Keratinocyte (primary cell): ENCODE data around the gene SEC22A. TPM values are rescaled to one million over a fixed set of nuclear protein-coding genes. Genes with fewer than 3 reads are reported as not detected.

Experiments
- DNase-seq: peaks from one replicate; pipeline ENCODE4 v3.0.0-alpha.2; 2011; ENCODE audit warnings: low read depth, missing footprints, low spot score
- FAIRE-seq: peaks from 2 replicates; lab custom pipeline; 2011; peaks lifted over from hg19 to GRCh38; lab: Jason Lieb, UNC
- H2AFZ ChIP-seq: 2 replicates; pipeline ENCODE4 v1.6.0; 2012; ENCODE audit warnings: low read length, control low read depth, inconsistent platforms; ENCODE audit not compliant: control insufficient read depth
- H3K27ac ChIP-seq: 2 replicates; pipeline ENCODE4 v1.5.1; 2011; ENCODE audit warnings: low read length; ENCODE audit not compliant: control insufficient read depth, insufficient read depth
- H3K27me3 ChIP-seq: 3 replicates; pipeline ENCODE4 v1.6.0; 2011; ENCODE audit warnings: low read length; ENCODE audit not compliant: control insufficient read depth, insufficient read depth; ENCODE audit errors: extremely low read depth
- H3K36me3 ChIP-seq, 2 experiments: 2 replicates in 1 of 2; 3 replicates in 1 of 2; pipeline ENCODE4 v1.5.1; 2011; ENCODE audit warnings: low read length in 2 of 2, mild to moderate bottlenecking in 1 of 2; ENCODE audit not compliant: control insufficient read depth in 2 of 2, insufficient read depth in 2 of 2; ENCODE audit errors: extremely low read depth in 1 of 2
- H3K4me1 ChIP-seq: 3 replicates; pipeline ENCODE4 v1.5.1; 2011; ENCODE audit warnings: low read length; ENCODE audit not compliant: control insufficient read depth, insufficient read depth; ENCODE audit errors: extremely low read depth
- H3K4me2 ChIP-seq: 3 replicates; pipeline ENCODE4 v1.6.0; 2011; ENCODE audit warnings: low read depth, low read length; ENCODE audit not compliant: control insufficient read depth, insufficient read depth; ENCODE audit errors: extremely low read depth
- H3K4me3 ChIP-seq, 3 experiments: fragments of 200-600 bp in 1 of 3; sonication (generic) in 1 of 3; 2 replicates in 2 of 3; 3 replicates in 1 of 3; pipeline ENCODE4 v1.5.1; 2011 to 2016; ENCODE audit warnings: low read length in 3 of 3, mild to moderate bottlenecking in 3 of 3, control low read depth in 2 of 3, inconsistent platforms in 1 of 3, low read depth in 1 of 3, mixed read lengths in 1 of 3, mixed run types in 1 of 3, moderate library complexity in 1 of 3; ENCODE audit not compliant: control insufficient read depth in 2 of 3, insufficient read depth in 2 of 3; ENCODE audit errors: extremely low read depth in 1 of 3
- H3K79me2 ChIP-seq: 2 replicates; pipeline ENCODE4 v1.6.0; 2012; ENCODE audit warnings: low read length; ENCODE audit not compliant: control insufficient read depth, insufficient read depth
- H3K9ac ChIP-seq: 3 replicates; pipeline ENCODE4 v1.6.0; 2011; ENCODE audit warnings: low read length; ENCODE audit not compliant: control insufficient read depth, insufficient read depth; ENCODE audit errors: extremely low read depth
- H3K9me1 ChIP-seq: 3 replicates; pipeline ENCODE4 v1.6.0; 2011; ENCODE audit warnings: low read length; ENCODE audit not compliant: control insufficient read depth, insufficient read depth; ENCODE audit errors: extremely low read depth
- H3K9me3 ChIP-seq: 2 replicates; pipeline ENCODE4 v1.5.1; 2012; ENCODE audit warnings: low read depth, low read length; ENCODE audit not compliant: control insufficient read depth
- H4K20me1 ChIP-seq: 3 replicates; pipeline ENCODE4 v1.6.0; 2011; ENCODE audit warnings: low read length; ENCODE audit not compliant: control insufficient read depth, insufficient read depth; ENCODE audit errors: extremely low read depth
- EZH2 ChIP-seq: IDR thresholded peaks from one replicate; pipeline ENCODE4 v1.6.1; 2012; ENCODE audit warnings: inconsistent platforms, mild to moderate bottlenecking, low read length, moderate library complexity
- dilution Hi-C: fragments of 300-500 bp; cut with MboI; formaldehyde crosslinking; loops from one replicate; pipeline ENCODE4 v1.7.0; 2020; ENCODE audit warnings: low sequenced_read_pairs; ENCODE audit not compliant: extremely low pct_ligation_motif_present
- polyA plus RNA-seq, 5 experiments: library from polyadenylated mRNA; depleted of rRNA in 3 of 5; stranded (reverse) in 3 of 5; stranded (forward) in 1 of 5; unstranded in 1 of 5; fragments of >200 nt; gene quantifications; 1 replicate in 1 of 5; 2 replicates in 3 of 5; 3 replicates in 1 of 5; pipeline versions ENCODE4 v1.2.1 to v1.2.3, GENCODE V29; 2011 to 2012; ENCODE audit warnings: missing spikeins in 2 of 5, low read depth in 1 of 5, low replicate concordance in 1 of 5
- TF ChIP-seq, protein P1 (sequence below), 3 experiments: IDR thresholded peaks in 1 of 3; conservative IDR thresholded peaks in 1 of 3; optimal IDR thresholded peaks in 1 of 3; 2 replicates in 2 of 3; 3 replicates in 1 of 3; pipeline versions ENCODE3 to v1.5.1; 2011; ENCODE audit warnings: low read length in 3 of 3, mild to moderate bottlenecking in 3 of 3, moderate library complexity in 2 of 3, control low read depth in 1 of 3, inconsistent platforms in 1 of 3; ENCODE audit not compliant: insufficient read depth in 2 of 3; ENCODE audit errors: extremely low read depth in 1 of 3

The SEC22A gene
- polyA plus RNA-seq, 1 donor (not counting 4 experiments of a cell fraction or from before 2014, with no cell fraction given), result 32.9 TPM

- Histone ChIP-seq H2AFZ (no peak overlapping the region), H3K79me2 (no peaks in the 10 kb centered on the region), H3K4me3 (no peak overlapping the region), H4K20me1 (no peaks in the 10 kb centered on the region), H3K9me1 (no peaks in the 10 kb centered on the region), H3K27me3 (no peaks in the 10 kb centered on the region), H3K4me1 (no peaks in the 10 kb centered on the region), H3K9me3 (no peaks in the 10 kb centered on the region), H3K4me2 (no peak overlapping the region), H3K27ac (no peak overlapping the region), H3K9ac (no peak overlapping the region), H3K36me3 (peaks cover 30 to 40% of the 10 kb centered on the region in 2 experiments)
- dilution Hi-C loops, result no loop called here
- no peak for TF ChIP-seq EZH2
- FAIRE-seq, result no peak
- no peak for DNase-seq
Measured at GRCh38 chr3:123159926-123160635, 41.7 kb upstream of the SEC22A start.

- H3K27ac ChIP-seq, result no peak overlapping the region
- H3K9ac ChIP-seq, result no peak overlapping the region
- H3K9me3 ChIP-seq, result no peaks in the 10 kb centered on the region
- H3K27me3 ChIP-seq, result no peaks in the 10 kb centered on the region
- no peak for DNase-seq
- H3K4me3 ChIP-seq, result no peak overlapping the region
- H3K9me1 ChIP-seq, result no peaks in the 10 kb centered on the region
- no peaks in the 10 kb centered on the region for H3K4me1 ChIP-seq
- H3K4me2 ChIP-seq, result no peak overlapping the region
- no peak for FAIRE-seq
- no peak overlapping the region for H2AFZ ChIP-seq
- H4K20me1 ChIP-seq, result no peaks in the 10 kb centered on the region
- TF ChIP-seq EZH2, result no peak
- TF ChIP-seq, protein P1, sequence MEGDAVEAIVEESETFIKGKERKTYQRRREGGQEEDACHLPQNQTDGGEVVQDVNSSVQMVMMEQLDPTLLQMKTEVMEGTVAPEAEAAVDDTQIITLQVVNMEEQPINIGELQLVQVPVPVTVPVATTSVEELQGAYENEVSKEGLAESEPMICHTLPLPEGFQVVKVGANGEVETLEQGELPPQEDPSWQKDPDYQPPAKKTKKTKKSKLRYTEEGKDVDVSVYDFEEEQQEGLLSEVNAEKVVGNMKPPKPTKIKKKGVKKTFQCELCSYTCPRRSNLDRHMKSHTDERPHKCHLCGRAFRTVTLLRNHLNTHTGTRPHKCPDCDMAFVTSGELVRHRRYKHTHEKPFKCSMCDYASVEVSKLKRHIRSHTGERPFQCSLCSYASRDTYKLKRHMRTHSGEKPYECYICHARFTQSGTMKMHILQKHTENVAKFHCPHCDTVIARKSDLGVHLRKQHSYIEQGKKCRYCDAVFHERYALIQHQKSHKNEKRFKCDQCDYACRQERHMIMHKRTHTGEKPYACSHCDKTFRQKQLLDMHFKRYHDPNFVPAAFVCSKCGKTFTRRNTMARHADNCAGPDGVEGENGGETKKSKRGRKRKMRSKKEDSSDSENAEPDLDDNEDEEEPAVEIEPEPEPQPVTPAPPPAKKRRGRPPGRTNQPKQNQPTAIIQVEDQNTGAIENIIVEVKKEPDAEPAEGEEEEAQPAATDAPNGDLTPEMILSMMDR (optimal IDR thresholded peaks at IDR 0.05 in 1 of 3, IDR thresholded peaks at IDR 0.05 in 1 of 3, conservative IDR thresholded peaks at IDR 0.05 in 1 of 3; ENCODE audit: extremely low read depth in 1 of 3, insufficient read depth in 2 of 3, low read length in 3 of 3), result no peak
- peaks cover 30 to 34% of the 10 kb centered on the region in 2 experiments for H3K36me3 ChIP-seq
- dilution Hi-C loops, result no loop called here
- H3K79me2 ChIP-seq, result no peaks in the 10 kb centered on the region
Measured at GRCh38 chr3:123161167-123161566, 40.6 kb upstream of the SEC22A start.

DNA sequence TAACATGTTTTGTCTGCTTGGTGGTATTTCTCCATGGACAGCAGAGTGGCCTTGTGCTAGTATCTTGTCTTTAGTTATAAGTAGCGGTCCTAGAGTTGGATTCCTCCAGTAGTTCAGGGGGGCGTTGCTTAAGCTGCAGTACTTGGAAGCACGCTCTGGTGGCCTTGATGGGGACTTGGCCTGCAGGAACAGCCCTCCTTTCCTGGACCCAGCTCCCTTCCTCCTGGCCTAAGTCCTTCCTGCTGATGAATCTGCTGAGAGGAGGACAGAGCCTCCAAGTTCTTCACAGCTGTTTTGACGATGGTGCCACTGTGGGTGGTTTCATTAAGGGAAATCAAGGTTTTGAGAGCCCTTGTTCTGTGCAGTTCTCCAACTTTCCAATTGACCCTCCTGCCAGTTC lies 38.6 kb upstream of the SEC22A start:
- FAIRE-seq (no peak), DNase-seq (no peak)
- Histone ChIP-seq H3K4me2 (no peak overlapping the region), H3K9me1 (no peaks in the 10 kb centered on the region), H3K79me2 (no peaks in the 10 kb centered on the region), H3K9ac (no peak overlapping the region), H3K9me3 (no peaks in the 10 kb centered on the region), H3K4me3 (no peak overlapping the region), H3K4me1 (no peaks in the 10 kb centered on the region), H2AFZ (no peak overlapping the region), H3K36me3 (peaks cover 35 to 37% of the 10 kb centered on the region in 2 experiments), H3K27ac (no peak overlapping the region), H4K20me1 (no peaks in the 10 kb centered on the region), H3K27me3 (no peaks in the 10 kb centered on the region)
- TF ChIP-seq, protein P1 (optimal IDR thresholded peaks at IDR 0.05 in 1 of 3, IDR thresholded peaks at IDR 0.05 in 1 of 3, conservative IDR thresholded peaks at IDR 0.05 in 1 of 3; ENCODE audit: extremely low read depth in 1 of 3, insufficient read depth in 2 of 3, low read length in 3 of 3), result no peak
- dilution Hi-C loops, result no loop called here
